K562 (cell line): ENCODE data around the gene EPN2. TPM values are rescaled to one million over a fixed set of nuclear protein-coding genes. Genes with fewer than 3 reads are reported as not detected.

Experiments used
- ATAC-seq: fragments of 200-7000 bp; cut with Tn5 transposase; 3 replicates; pipeline ENCODE4 v1.9.1; 2020; ENCODE audit warnings: moderate library complexity
- BruUV-seq: library from RNA; stranded (reverse); fragments of 400-500 nt; replicated peaks from 2 replicates; lab custom pipeline; 2021; lab: Mats Ljungman, UMichigan
- CTCF ChIA-PET: fragments of 300-600 bp; formaldehyde crosslinking; extraction: SDS; loops from one replicate; lab custom pipeline; 2021; ENCODE audit warnings: low intra/inter-chr PET ratio; lab: Yijun Ruan, JAX
- POLR2A ChIA-PET: fragments of 300-600, 350-650 bp; sonication (Branson Sonifier 250); formaldehyde crosslinking; extraction: SDS; loops from one replicate; lab custom pipeline; 2021; ENCODE audit warnings: antibody characterized with exemption, inconsistent platforms; lab: Yijun Ruan, JAX
- DNase-seq, 4 experiments: peaks; one replicate each; pipeline versions ENCODE4 v3.0.0 to v3.0.0-alpha.2; 2011 to 2018; ENCODE audit warnings: low spot score in 3 of 4, mixed read lengths in 3 of 4; ENCODE audit errors: extremely low read depth in 1 of 4
- FAIRE-seq: peaks from 2 replicates; lab custom pipeline; 2011; peaks lifted over from hg19 to GRCh38; lab: Jason Lieb, UNC
- H2AFZ ChIP-seq: 2 replicates; pipeline ENCODE4 v1.6.0; 2011; ENCODE audit warnings: low read depth, low read length, control low read depth, inconsistent platforms
- H3K27ac ChIP-seq: fragments of 200-600 bp; 3 replicates; pipeline ENCODE4 v1.8.0; 2011; ENCODE audit warnings: low read depth, mild to moderate bottlenecking, control low read depth, inconsistent platforms, low read length, moderate library complexity, mixed read lengths; ENCODE audit errors: extremely low read depth
- H3K27me3 ChIP-seq, 2 experiments: fragments of 300-600 bp in 1 of 2; 2 replicates in 1 of 2; 3 replicates in 1 of 2; pipeline versions ENCODE4 v1.6.0 to v1.8.0; 2011; ENCODE audit warnings: inconsistent platforms in 2 of 2, low read length in 2 of 2, mild to moderate bottlenecking in 1 of 2, mixed read lengths in 1 of 2, moderate library complexity in 1 of 2; ENCODE audit not compliant: control insufficient read depth in 2 of 2, insufficient read depth in 2 of 2
- H3K36me3 ChIP-seq: fragments of 300-600 bp; 3 replicates; pipeline ENCODE4 v1.8.0; 2011; ENCODE audit warnings: mild to moderate bottlenecking, low read length, inconsistent platforms; ENCODE audit not compliant: control insufficient read depth, insufficient read depth
- H3K4me1 ChIP-seq, 2 experiments: fragments of 200-600 bp in 1 of 2; replicated peaks in 1 of 2; 2 replicates in 1 of 2; 3 replicates in 1 of 2; pipeline versions ENCODE4 v1.5.1 to v1.8.0; 2011; ENCODE audit warnings: inconsistent platforms in 2 of 2, low read length in 2 of 2, mild to moderate bottlenecking in 1 of 2, mixed read lengths in 1 of 2, moderate library complexity in 1 of 2; ENCODE audit not compliant: control insufficient read depth in 2 of 2, insufficient read depth in 2 of 2
- H3K4me2 ChIP-seq: 2 replicates; pipeline ENCODE4 v1.6.1; 2011; ENCODE audit warnings: low read length, control low read depth, inconsistent platforms, mixed read lengths; ENCODE audit not compliant: insufficient read depth
- H3K4me3 ChIP-seq: fragments of 200-600 bp; sonication (generic), shearing (Covaris generic); 2 replicates; pipeline ENCODE4 v1.5.1; 2016; ENCODE audit warnings: control low read depth, inconsistent platforms
- H3K79me2 ChIP-seq: fragments of 200-600 bp; 3 replicates; pipeline ENCODE4 v1.8.0; 2011; ENCODE audit warnings: low read length, inconsistent platforms; ENCODE audit not compliant: control insufficient read depth, insufficient read depth
- H3K9ac ChIP-seq, 2 experiments: 2 replicates each; pipeline versions ENCODE4 v1.6.0 to v1.6.1; 2011; ENCODE audit warnings: low read depth in 2 of 2, low read length in 2 of 2, control low read depth in 1 of 2, inconsistent platforms in 1 of 2, mild to moderate bottlenecking in 1 of 2, mixed read lengths in 1 of 2; ENCODE audit not compliant: insufficient read depth in 1 of 2
- H3K9me1 ChIP-seq: one replicate; pipeline ENCODE4 v1.6.0; 2011; ENCODE audit warnings: inconsistent platforms, mild to moderate bottlenecking, low read length, moderate library complexity; ENCODE audit not compliant: control insufficient read depth, insufficient read depth
- H3K9me3 ChIP-seq: replicated peaks from 2 replicates; pipeline ENCODE4 v1.5.1; 2011; ENCODE audit warnings: low read depth, low read length, inconsistent platforms; ENCODE audit not compliant: control insufficient read depth, insufficient read depth
- H4K20me1 ChIP-seq: replicated peaks from 2 replicates; pipeline ENCODE4 v1.6.1; 2011; ENCODE audit warnings: low read length, inconsistent platforms, mixed read lengths; ENCODE audit not compliant: control insufficient read depth, insufficient read depth
- FOXM1 ChIP-seq, 2 experiments: fragments of 450-650 bp in 1 of 2; sonication (generic) in 1 of 2; formaldehyde crosslinking in 1 of 2; IDR thresholded peaks; 2 replicates each; pipeline versions ENCODE4 v1.6.1 to v1.9.0; 2017 to 2022; ENCODE audit warnings: low read depth in 2 of 2, mild to moderate bottlenecking in 2 of 2, missing genetic modification reagents in 1 of 2, moderate library complexity in 1 of 2
- HMGN3 ChIP-seq: IDR thresholded peaks from 2 replicates; pipeline ENCODE4 v1.6.1; 2011; ENCODE audit warnings: borderline replicate concordance, low read depth, mild to moderate bottlenecking, mixed read lengths, low read length; ENCODE audit not compliant: insufficient read length; ENCODE audit errors: extremely low read depth
- RBM25 ChIP-seq: fragments of 200-400 bp; formaldehyde crosslinking; IDR thresholded peaks from 2 replicates; pipeline ENCODE4 v1.6.1; 2018; ENCODE audit warnings: low read length, low read depth, moderate library complexity; ENCODE audit not compliant: severe bottlenecking
- RHOXF2B ChIP-seq: fragments of 250-450 bp; sonication (Bioruptor Pico); conservative IDR thresholded peaks from 2 replicates; pipeline ENCODE4 v1.5.1; 2021
- SAP30 ChIP-seq: fragments of 200-600 bp; sonication (generic); IDR thresholded peaks from 2 replicates; pipeline ENCODE4 v1.6.1; 2012; ENCODE audit warnings: borderline replicate concordance, low read depth, mild to moderate bottlenecking, moderate library complexity, low read length, control low read depth, inconsistent platforms; ENCODE audit not compliant: insufficient read depth, poor library complexity, severe bottlenecking
- SMAD1 ChIP-seq: fragments of 150-350 bp; IDR thresholded peaks from 2 replicates; pipeline ENCODE4 v1.6.1; 2014; ENCODE audit warnings: low read length, low read depth; ENCODE audit not compliant: partially characterized antibody
- TOE1 ChIP-seq, 2 experiments: fragments of 450-650 bp in 1 of 2; sonication (generic) in 1 of 2; formaldehyde crosslinking in 1 of 2; IDR thresholded peaks; 2 replicates each; pipeline versions ENCODE4 v1.7.1 to v1.8.0; 2016 to 2022; ENCODE audit warnings: borderline replicate concordance in 2 of 2, mild to moderate bottlenecking in 2 of 2, antibody characterized with exemption in 1 of 2, inconsistent platforms in 1 of 2, low read depth in 1 of 2, missing genetic modification reagents in 1 of 2, moderate library complexity in 1 of 2
- ZNF77 ChIP-seq: fragments of 250-450 bp; sonication (Bioruptor Pico); IDR thresholded peaks from 2 replicates; pipeline ENCODE4 v1.5.0; 2020
- WGBS: fragments of 100-300 bp; shearing (Covaris generic); methylation state at CpG from one replicate; pipeline ENCODE4 v1.1.6; 2016; ENCODE audit warnings: low coverage, mixed read lengths; ENCODE audit not compliant: insufficient coverage; ENCODE audit errors: missing lambda C conversion rate; 5-methylcytosine and 5-hydroxymethylcytosine counted together
- in situ Hi-C: fragments of 300-500 bp; cut with MboI; formaldehyde crosslinking; loops from 4 replicates; pipeline ENCODE4 v1.15.0; 2018; ENCODE audit warnings: inconsistent platforms, mixed read lengths
- intact Hi-C: fragments of 100-400 bp; cut with micrococcal nuclease; formaldehyde crosslinking; loops from 2 replicates; pipeline ENCODE4 v1.14.2; 2022
- polyA plus RNA-seq, 8 experiments: library from polyadenylated mRNA; depleted of rRNA in 4 of 8; stranded (reverse) in 5 of 8; unstranded in 3 of 8; fragments of >200 nt; fragmentation: Nextera tagmentation in 2 of 8; fragmentation: Illumina TruSeq in 1 of 8; extraction: Ambion mirVana in 2 of 8; extraction: Trizol in 1 of 8; gene quantifications; 2 replicates each; pipeline versions ENCODE4 v1.2.1 to v1.2.3, GENCODE V29; 2011 to 2014; ENCODE audit warnings: inconsistent platforms in 1 of 8, missing spikeins in 1 of 8
- total RNA-seq, 7 experiments: library from RNA; depleted of rRNA in 6 of 7; stranded (reverse); fragments of >200 nt in 6 of 7; fragmentation: Illumina TruSeq in 2 of 7; extraction: Trizol in 2 of 7; gene quantifications; 2 replicates each; pipeline versions ENCODE4 v1.2.1 to v1.2.3, GENCODE V29; 2011 to 2021; ENCODE audit warnings: low replicate concordance in 1 of 7
- TF ChIP-seq, protein P1 (sequence below): fragments of 450-650 bp; formaldehyde crosslinking; IDR thresholded peaks from 2 replicates; pipeline ENCODE4 v1.4.0; 2022; ENCODE audit warnings: mild to moderate bottlenecking, moderate library complexity
- TF ChIP-seq, protein P2 (sequence below), 2 experiments: fragments of 450-650 bp in 1 of 2; sonication (generic) in 1 of 2; formaldehyde crosslinking; conservative IDR thresholded peaks; 2 replicates each; pipeline versions ENCODE4 v1.4.0 to v1.8.1; 2020 to 2022; ENCODE audit warnings: mild to moderate bottlenecking in 1 of 2, missing genetic modification reagents in 1 of 2
- TF ChIP-seq, protein P3 (sequence below): fragments of 450-650 bp; formaldehyde crosslinking; IDR thresholded peaks from 2 replicates; pipeline ENCODE4 v1.4.0; 2022; ENCODE audit warnings: missing genetic modification characterization

EPN2 gene
- total and polyA plus RNA-seq, 9 of the 15 experiments (the other 6 are each of a cell fraction or from before 2014, with no cell fraction given), result 1.0 to 12.9 (median 8.9) TPM

DNA sequence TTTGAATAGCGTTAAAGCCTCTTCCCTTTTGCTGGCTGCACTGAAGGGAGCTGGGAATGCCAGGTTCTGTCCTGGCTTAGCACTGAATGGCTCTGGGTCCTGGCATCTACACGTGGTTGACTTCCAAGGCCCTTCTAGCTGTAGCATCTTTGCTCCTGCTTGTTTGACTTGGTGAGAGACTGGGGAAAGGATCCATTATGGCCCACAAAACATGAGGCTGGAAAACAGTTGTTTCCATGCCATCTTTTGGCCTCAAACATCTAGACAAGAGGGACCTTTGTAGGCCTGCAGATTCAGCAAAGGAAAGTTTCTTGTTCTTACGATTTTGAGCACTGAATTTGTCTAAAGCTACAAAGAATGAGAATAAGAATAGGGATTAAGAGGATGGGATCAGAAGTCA, 32.5 kb downstream of the EPN2 start (continued):
- TF ChIP-seq RBM25, result no peak
- TF ChIP-seq, protein P1, sequence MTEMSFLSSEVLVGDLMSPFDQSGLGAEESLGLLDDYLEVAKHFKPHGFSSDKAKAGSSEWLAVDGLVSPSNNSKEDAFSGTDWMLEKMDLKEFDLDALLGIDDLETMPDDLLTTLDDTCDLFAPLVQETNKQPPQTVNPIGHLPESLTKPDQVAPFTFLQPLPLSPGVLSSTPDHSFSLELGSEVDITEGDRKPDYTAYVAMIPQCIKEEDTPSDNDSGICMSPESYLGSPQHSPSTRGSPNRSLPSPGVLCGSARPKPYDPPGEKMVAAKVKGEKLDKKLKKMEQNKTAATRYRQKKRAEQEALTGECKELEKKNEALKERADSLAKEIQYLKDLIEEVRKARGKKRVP, result no peak

DNA sequence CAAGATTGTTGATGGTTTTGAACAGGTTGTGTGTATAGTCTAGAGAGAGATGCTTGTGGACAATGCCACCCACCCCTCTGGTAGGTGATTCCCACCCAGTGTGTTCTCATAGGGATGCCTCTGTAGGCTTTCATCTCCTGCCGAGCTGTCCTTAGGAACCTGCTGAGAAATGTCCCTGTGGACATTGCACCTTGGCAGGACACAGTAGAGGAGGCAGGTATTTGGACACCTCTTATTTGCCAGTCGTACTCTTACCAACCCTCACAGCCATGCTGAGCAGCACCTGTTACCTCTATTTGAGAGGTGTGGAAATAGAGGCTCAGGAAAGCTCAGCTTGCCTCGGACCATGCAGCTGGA, 33.2 kb downstream of the EPN2 start:
- H3K4me2 ChIP-seq, result no peak overlapping the region
- FAIRE-seq, result no peak
- intact Hi-C loops, result no loop called here

More for the DNA sequence above, 33.2 kb downstream of the EPN2 start:
- 67% methylated on average over 3 of the region's 3 CpGs for WGBS
- BruUV-seq, result no TSS peak
- peaks cover 16 to 46% of the 10 kb centered on the region in 2 experiments; a peak in 4 of 5 replicates for H3K4me1 ChIP-seq
- peaks cover 4% of the 10 kb centered on the region for H3K36me3 ChIP-seq
- H3K9me3 ChIP-seq, result no peaks in the 10 kb centered on the region
- no peak overlapping the region for H2AFZ ChIP-seq
- peaks cover 5% of the 10 kb centered on the region for H4K20me1 ChIP-seq
- no peak overlapping the region for H3K27ac ChIP-seq
- H3K27me3 ChIP-seq, result no peaks in the 10 kb centered on the region
- POLR2A ChIA-PET, result interaction anchor here (0.8 kb wide), 1 partner anchor 12 kb away, joined by 3 read pairs; no protein-coding TSS in a partner anchor
- in situ Hi-C loops, result no loop called here
- H3K9ac ChIP-seq, result 0 out of 4 replicates have a peak overlapping the region, but pooled peaks of 1 of the 2 experiments have one; percentile 3
- TF ChIP-seq, protein P2, sequence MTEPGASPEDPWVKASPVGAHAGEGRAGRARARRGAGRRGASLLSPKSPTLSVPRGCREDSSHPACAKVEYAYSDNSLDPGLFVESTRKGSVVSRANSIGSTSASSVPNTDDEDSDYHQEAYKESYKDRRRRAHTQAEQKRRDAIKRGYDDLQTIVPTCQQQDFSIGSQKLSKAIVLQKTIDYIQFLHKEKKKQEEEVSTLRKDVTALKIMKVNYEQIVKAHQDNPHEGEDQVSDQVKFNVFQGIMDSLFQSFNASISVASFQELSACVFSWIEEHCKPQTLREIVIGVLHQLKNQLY (CRISPR knock-in tag; conservative IDR thresholded peaks at IDR 0.05), result no peak
- no peak for TF ChIP-seq RHOXF2B (CRISPR knock-in tag)
- TF ChIP-seq FOXM1 (IDR thresholded peaks at IDR 0.05; ENCODE audit: low read depth), result no peak
- no peak for TF ChIP-seq FOXM1 (CRISPR knock-in tag; IDR thresholded peaks at IDR 0.05; ENCODE audit: low read depth)
- TF ChIP-seq HMGN3, result no peak
- TF ChIP-seq TOE1 (IDR thresholded peaks at IDR 0.05; ENCODE audit: borderline replicate concordance), result no peak
- TF ChIP-seq TOE1 (CRISPR knock-in tag; IDR thresholded peaks at IDR 0.05; ENCODE audit: borderline replicate concordance, low read depth), result no peak
- TF ChIP-seq, protein P3, sequence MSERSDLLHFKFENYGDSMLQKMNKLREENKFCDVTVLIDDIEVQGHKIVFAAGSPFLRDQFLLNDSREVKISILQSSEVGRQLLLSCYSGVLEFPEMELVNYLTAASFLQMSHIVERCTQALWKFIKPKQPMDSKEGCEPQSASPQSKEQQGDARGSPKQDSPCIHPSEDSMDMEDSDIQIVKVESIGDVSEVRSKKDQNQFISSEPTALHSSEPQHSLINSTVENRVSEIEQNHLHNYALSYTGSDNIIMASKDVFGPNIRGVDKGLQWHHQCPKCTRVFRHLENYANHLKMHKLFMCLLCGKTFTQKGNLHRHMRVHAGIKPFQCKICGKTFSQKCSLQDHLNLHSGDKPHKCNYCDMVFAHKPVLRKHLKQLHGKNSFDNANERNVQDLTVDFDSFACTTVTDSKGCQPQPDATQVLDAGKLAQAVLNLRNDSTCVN (CRISPR knock-in tag), result no peak
- no peak for TF ChIP-seq SAP30
- no peak for TF ChIP-seq ZNF77 (CRISPR knock-in tag)
- no peak for TF ChIP-seq SMAD1
- H3K79me2 ChIP-seq, result 0 out of 3 replicates have a peak, but pooled peaks cover 2% of the 10 kb centered on the region
- no peaks in the 10 kb centered on the region for H3K9me1 ChIP-seq
- no peak for ATAC-seq
- H3K4me3 ChIP-seq, result no peak overlapping the region
- no peak for DNase-seq
- CTCF ChIA-PET, result no interaction called here
